GM19455 (cell line): ENCODE measurements around the gene DRG2.

ENCODE experiments used
- ATAC-seq: cut with Tn5 transposase; IDR thresholded peaks from one replicate; pipeline ENCODE4 v1.9.1; 2021; ENCODE audit not compliant: unreplicated experiment

Gene DRG2

GRCh38 chr17:18142417-18142816 is 54.7 kb downstream of the DRG2 start:
- no peak for ATAC-seq

- ATAC-seq = no peak
Observed at GRCh38 chr17:18143044-18143936, 55.5 kb downstream of the DRG2 start.

- no peak for ATAC-seq
Observed at GRCh38 chr17:18144261-18144660, 56.5 kb downstream of the DRG2 start.

- ATAC-seq = no peak
Observed at GRCh38 chr17:18144855-18145254, 57.1 kb downstream of the DRG2 start.

GRCh38 chr17:18145811-18146210 is 58.1 kb downstream of the DRG2 start:
- no peak for ATAC-seq

GRCh38 chr17:18146259-18146658 is 58.5 kb downstream of the DRG2 start:
- ATAC-seq = no peak

- ATAC-seq = no peak
Observed at GRCh38 chr17:18146980-18147379, 59.2 kb downstream of the DRG2 start.

GRCh38 chr17:18148586-18148985 is 60.8 kb downstream of the DRG2 start:
- no peak for ATAC-seq

- ATAC-seq = no peak
Observed at GRCh38 chr17:18151290-18151689, 63.5 kb downstream of the DRG2 start.

- no peak for ATAC-seq
Observed at GRCh38 chr17:18155179-18155578, 67.4 kb downstream of the DRG2 start.

GRCh38 chr17:18156171-18156975 is 68.6 kb downstream of the DRG2 start:
- no peak for ATAC-seq

GRCh38 chr17:18156976-18157280 is 69.2 kb downstream of the DRG2 start:
- no peak for ATAC-seq
